ENCODE measurements around the gene TBC1D23.

GRCh38 chr3:100319951-100320350, 59.2 kb downstream of the TBC1D23 start:
- TF ChIP-seq CTCF (conservative IDR thresholded peaks at IDR 0.05), result no peak
- no peak for TF ChIP-seq EZH2 (IDR thresholded peaks at IDR 0.05; ENCODE audit: low read depth)

All from PC-9 (cell line).